ENCODE measurements around the gene ARHGAP18. TPM values are rescaled to one million over a fixed set of nuclear protein-coding genes. Genes with fewer than 3 reads are reported as not detected.
A peak's percentile ranks its signal among the peaks of the same experiment; 100 is the strongest.

ARHGAP18 gene
- total RNA-seq, 1 experiment from 2014 or later = 18.2 TPM

GRCh38 chr6:129638686-129639085, 71.3 kb downstream of the ARHGAP18 start:
- DNase-seq (ENCODE audit: low read depth, low spot score) = no peak
- in situ Hi-C loops (cut with HindIII; ENCODE audit: low pct_unique_long_range_greater_than_20kb, low sequenced_read_pairs) = no loop called here

GRCh38 chr6:129638055-129638684, 71.8 kb downstream of the ARHGAP18 start:
- no peak for DNase-seq (ENCODE audit: low read depth, low spot score)
- in situ Hi-C loops (cut with HindIII; ENCODE audit: low pct_unique_long_range_greater_than_20kb, low sequenced_read_pairs) = no loop called here

- in situ Hi-C loops (cut with HindIII; ENCODE audit: low pct_unique_long_range_greater_than_20kb, low sequenced_read_pairs) = no loop called here
- DNase-seq (ENCODE audit: low read depth, low spot score) = no peak
Measured at GRCh38 chr6:129637340-129638054, 72.5 kb downstream of the ARHGAP18 start.

- no peak for DNase-seq (ENCODE audit: low read depth, low spot score)
- in situ Hi-C loops (cut with HindIII; ENCODE audit: low pct_unique_long_range_greater_than_20kb, low sequenced_read_pairs) = no loop called here
Measured at GRCh38 chr6:129635396-129636130, 74.4 kb downstream of the ARHGAP18 start.

- no peak for DNase-seq (ENCODE audit: low read depth, low spot score)
- in situ Hi-C loops (cut with HindIII; ENCODE audit: low pct_unique_long_range_greater_than_20kb, low sequenced_read_pairs) = no loop called here
Measured at GRCh38 chr6:129634411-129635230, 75.4 kb downstream of the ARHGAP18 start.

GRCh38 chr6:129633529-129633928, 76.4 kb downstream of the ARHGAP18 start:
- DNase-seq (ENCODE audit: low read depth, low spot score) = no peak
- in situ Hi-C loops (cut with HindIII; ENCODE audit: low pct_unique_long_range_greater_than_20kb, low sequenced_read_pairs) = no loop called here

- in situ Hi-C loops (cut with HindIII; ENCODE audit: low pct_unique_long_range_greater_than_20kb, low sequenced_read_pairs) = no loop called here
Measured at GRCh38 chr6:129632172-129632613, 77.8 kb downstream of the ARHGAP18 start.

GRCh38 chr6:129631070-129631469, 78.9 kb downstream of the ARHGAP18 start:
- in situ Hi-C loops (cut with HindIII; ENCODE audit: low pct_unique_long_range_greater_than_20kb, low sequenced_read_pairs) = no loop called here
- no peak for DNase-seq (ENCODE audit: low read depth, low spot score)

More at GRCh38 chr6:129632172-129632613, 77.8 kb downstream of the ARHGAP18 start:
- no peak for DNase-seq (ENCODE audit: low read depth, low spot score)

GRCh38 chr6:129630596-129630995, 79.4 kb downstream of the ARHGAP18 start:
- DNase-seq (ENCODE audit: low read depth, low spot score) = no peak
- in situ Hi-C loops (cut with HindIII; ENCODE audit: low pct_unique_long_range_greater_than_20kb, low sequenced_read_pairs) = no loop called here

GRCh38 chr6:129628101-129628815, 81.7 kb downstream of the ARHGAP18 start:
- DNase-seq (ENCODE audit: low read depth, low spot score) = no peak
- in situ Hi-C loops (cut with HindIII; ENCODE audit: low pct_unique_long_range_greater_than_20kb, low sequenced_read_pairs) = no loop called here

- in situ Hi-C loops (cut with HindIII; ENCODE audit: low pct_unique_long_range_greater_than_20kb, low sequenced_read_pairs) = no loop called here
- DNase-seq (ENCODE audit: low read depth, low spot score) = no peak
Measured at GRCh38 chr6:129624488-129624887, 85.5 kb downstream of the ARHGAP18 start.

- no peak for DNase-seq (ENCODE audit: low read depth, low spot score)
- in situ Hi-C loops (cut with HindIII; ENCODE audit: low pct_unique_long_range_greater_than_20kb, low sequenced_read_pairs) = no loop called here
Measured at GRCh38 chr6:129623008-129623732, 86.8 kb downstream of the ARHGAP18 start.

GRCh38 chr6:129621252-129621651, 88.7 kb downstream of the ARHGAP18 start:
- in situ Hi-C loops (cut with HindIII; ENCODE audit: low pct_unique_long_range_greater_than_20kb, low sequenced_read_pairs) = no loop called here
- peak; percentile 70 for DNase-seq (ENCODE audit: low read depth, low spot score)

GRCh38 chr6:129620234-129620610, 89.8 kb downstream of the ARHGAP18 start:
- no peak for DNase-seq (ENCODE audit: low read depth, low spot score)
- in situ Hi-C loops (cut with HindIII; ENCODE audit: low pct_unique_long_range_greater_than_20kb, low sequenced_read_pairs) = no loop called here

GRCh38 chr6:129619579-129620233, 90.3 kb downstream of the ARHGAP18 start:
- in situ Hi-C loops (cut with HindIII; ENCODE audit: low pct_unique_long_range_greater_than_20kb, low sequenced_read_pairs) = no loop called here
- no peak for DNase-seq (ENCODE audit: low read depth, low spot score)

GRCh38 chr6:129617986-129618385, 92.0 kb downstream of the ARHGAP18 start:
- no peak for DNase-seq (ENCODE audit: low read depth, low spot score)
- in situ Hi-C loops (cut with HindIII; ENCODE audit: low pct_unique_long_range_greater_than_20kb, low sequenced_read_pairs) = no loop called here
